Activated T-cell treated with anti-CD3 and anti-CD28 coated beads for 4 hours (primary cell): Measurements from ENCODE around the gene BET1L.
"Not testable (repeated sequence)": the region's sequence is repeated elsewhere in the genome, so short reads cannot be mapped to it uniquely, and the experiment has no call there.

ENCODE experiments used
- DNase-seq: peaks from one replicate; pipeline ENCODE4 v3.0.0-alpha.2; 2020

BET1L gene

GRCh38 chr11:207208-207862 is at the start of gene BET1L, which contains the start of gene RIC8A:
BET1L (minus strand) TSS chr11:207399; CDS start chr11:207321, 78 bp downstream.
RIC8A (plus strand) TSS chr11:207708; CDS start chr11:208855, 1,147 bp downstream.
- DNase-seq, result peak; percentile 94

GRCh38 chr11:255816-256215 is 48.6 kb upstream of the BET1L start:
- DNase-seq, result no peak

GRCh38 chr11:255176-255575 is 48.0 kb upstream of the BET1L start:
- no peak for DNase-seq

- no peak for DNase-seq
Measured at GRCh38 chr11:253886-254270, 46.7 kb upstream of the BET1L start.

GRCh38 chr11:253160-253885 is 46.1 kb upstream of the BET1L start:
- no peak for DNase-seq

GRCh38 chr11:252666-253065 is 45.5 kb upstream of the BET1L start:
- DNase-seq, result no peak

- DNase-seq, result no peak
Measured at GRCh38 chr11:251550-251949, 44.4 kb upstream of the BET1L start.

- DNase-seq, result peak; percentile 72
Measured at GRCh38 chr11:250740-251299, 43.6 kb upstream of the BET1L start.

- DNase-seq, result no peak
Measured at GRCh38 chr11:250274-250673, 43.1 kb upstream of the BET1L start.

GRCh38 chr11:249062-249461 is 41.9 kb upstream of the BET1L start:
- no peak for DNase-seq

GRCh38 chr11:244376-244775 is 37.2 kb upstream of the BET1L start:
- DNase-seq, result no peak

GRCh38 chr11:241634-242033 is 34.4 kb upstream of the BET1L start:
- no peak for DNase-seq

- DNase-seq, result no peak
Measured at GRCh38 chr11:240315-240714, 33.1 kb upstream of the BET1L start.

- DNase-seq, result not testable (repeated sequence)
Measured at GRCh38 chr11:238346-238745, 31.1 kb upstream of the BET1L start.

- DNase-seq, result peak; percentile 77
Measured at GRCh38 chr11:236774-237767, 29.9 kb upstream of the BET1L start, which contains the start of gene PSMD13. PSMD13 (plus strand) TSS chr11:236976; CDS start chr11:237050, 74 bp downstream.

- peak; percentile 76 for DNase-seq
Measured at GRCh38 chr11:235997-236773, 29.0 kb upstream of the BET1L start, which contains the start of gene SIRT3. SIRT3 (minus strand) TSS chr11:236342; CDS start chr11:236328, 14 bp downstream.

- peak; percentile 65 for DNase-seq
Measured at GRCh38 chr11:235609-235996, 28.4 kb upstream of the BET1L start.

- DNase-seq, result no peak
Measured at GRCh38 chr11:235180-235579, 28.0 kb upstream of the BET1L start.

- no peak for DNase-seq
Measured at GRCh38 chr11:232783-233565, 25.8 kb upstream of the BET1L start.

- no peak for DNase-seq
Measured at GRCh38 chr11:230431-230830, 23.2 kb upstream of the BET1L start.

- DNase-seq, result no peak
Measured at GRCh38 chr11:227824-228379, 20.7 kb upstream of the BET1L start.
